NCI-H1436 treated with DMSO at 0.1 percent for 48 hours (cell line): ENCODE results near the gene AKAP8.
"Not testable (repeated sequence)": the region's sequence is repeated elsewhere in the genome, so short reads cannot be mapped to it uniquely, and the experiment has no call there.

Source experiments
- DNase-seq: peaks from one replicate; lab custom pipeline; 2025; lab: John Stamatoyannopoulos, UW

The AKAP8 gene

DNA sequence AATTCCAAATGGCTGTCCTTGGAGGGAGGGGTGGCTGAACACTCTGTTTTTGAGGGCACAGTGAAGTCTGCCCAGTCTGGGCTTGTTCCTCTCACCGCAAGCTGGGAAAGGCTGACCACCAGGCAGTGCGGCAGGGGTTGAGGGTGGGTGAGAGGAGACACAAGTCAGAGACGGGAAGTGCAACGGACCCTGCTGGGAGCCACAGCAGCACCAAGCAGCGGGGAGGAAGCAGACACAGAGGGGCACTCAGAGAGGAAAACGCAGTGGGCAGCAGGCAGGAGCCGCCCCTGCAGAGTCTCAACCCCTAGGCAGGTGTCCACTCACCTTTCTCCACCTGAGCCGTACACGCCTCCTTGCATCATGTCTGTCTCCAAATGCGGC is 23.6 kb upstream of the AKAP8 start:
- no peak for DNase-seq

DNA sequence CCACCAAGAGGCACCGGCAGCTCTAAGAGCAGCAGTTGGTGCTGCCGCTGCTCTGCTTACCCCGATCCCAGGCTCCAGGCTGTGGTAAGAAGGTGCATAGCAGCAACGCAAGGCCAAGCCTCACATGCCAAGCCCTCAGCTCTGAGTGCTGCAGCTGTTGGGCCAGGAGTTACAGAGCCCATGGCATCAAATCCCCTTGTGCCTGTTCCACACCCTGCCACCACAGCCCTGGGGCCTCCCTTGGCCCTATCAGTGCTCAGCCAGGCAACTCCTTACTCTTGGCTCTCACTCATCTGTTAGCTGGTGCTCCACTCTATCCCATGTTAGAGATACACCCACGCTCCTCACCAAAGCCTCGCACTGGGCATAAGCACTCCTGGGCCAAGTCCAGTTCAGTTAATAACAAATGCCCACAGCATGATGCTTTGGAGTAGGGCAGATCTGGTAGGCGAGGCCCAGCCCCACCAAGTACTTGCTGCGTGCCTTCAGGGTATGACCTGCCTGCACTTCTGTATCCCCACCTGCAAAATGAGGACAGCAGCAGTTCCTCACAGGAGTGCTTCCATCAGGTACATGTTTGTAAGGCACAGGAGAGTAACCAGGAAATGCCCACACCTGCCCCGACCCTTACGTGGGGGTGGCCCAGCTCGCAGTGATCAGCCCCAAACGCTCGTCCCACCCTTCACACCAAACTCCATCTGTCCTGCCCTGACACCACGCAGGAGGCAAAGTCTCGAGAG is 23.0 kb upstream of the AKAP8 start:
- no peak for DNase-seq

DNA sequence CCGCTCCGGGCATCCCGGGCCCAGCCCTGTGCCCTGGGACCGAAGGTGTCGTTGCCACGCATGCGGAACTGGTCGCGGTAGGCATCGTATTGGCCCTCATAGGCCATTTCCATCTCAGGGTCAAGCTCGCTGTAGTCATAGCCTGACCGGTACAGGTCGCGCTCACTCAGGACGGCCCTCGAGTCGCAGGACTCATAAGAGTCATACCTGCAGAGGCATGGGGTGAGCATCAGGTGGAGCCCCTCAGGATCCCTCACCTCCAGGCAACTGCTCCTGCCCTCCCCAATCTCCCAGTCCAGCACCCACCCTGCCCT is 21.8 kb upstream of the AKAP8 start:
- no peak for DNase-seq

DNA sequence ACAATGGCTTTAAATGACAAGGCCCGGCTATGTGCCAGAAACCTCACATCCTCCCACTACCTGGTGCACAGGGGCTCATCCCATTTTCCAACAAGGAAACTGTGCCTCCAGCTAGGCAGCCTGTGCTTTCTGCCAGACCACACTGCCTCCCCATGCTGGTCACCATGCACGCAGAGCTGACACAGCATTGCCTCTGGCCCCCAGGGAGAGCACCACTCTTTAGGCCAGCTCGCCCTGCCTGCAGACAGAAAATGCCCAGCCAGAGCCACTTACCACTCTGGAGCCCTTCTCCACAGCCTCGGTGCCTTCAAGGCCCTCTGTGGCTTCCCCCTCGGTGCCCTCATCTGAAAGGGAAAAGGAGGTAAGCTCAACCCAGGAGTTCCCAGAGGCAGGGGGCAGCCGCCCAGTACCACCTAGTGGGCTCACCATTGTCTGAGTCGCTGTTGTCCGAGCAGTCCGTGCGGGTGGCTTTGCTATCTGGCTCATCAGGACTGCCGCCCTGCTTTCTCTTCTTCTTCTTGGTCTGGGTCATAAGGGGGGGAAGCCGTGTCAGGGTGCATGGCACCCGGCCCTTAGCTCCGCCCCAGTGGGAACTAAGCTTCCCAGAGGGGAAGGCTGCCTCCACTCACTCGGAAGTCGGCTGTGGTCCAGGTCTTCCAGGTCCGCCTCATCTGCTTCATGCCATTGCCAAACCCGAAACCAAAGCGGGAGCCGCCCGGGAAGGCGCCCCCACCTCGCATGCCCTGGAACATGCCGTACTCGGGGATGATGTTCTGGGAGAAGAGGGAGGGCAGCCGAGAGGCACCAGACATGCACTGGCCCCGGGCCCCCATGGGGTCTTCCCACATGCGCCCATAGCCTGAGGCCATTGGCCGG is 21.2 kb upstream of the AKAP8 start:
- DNase-seq, result no peak

DNA sequence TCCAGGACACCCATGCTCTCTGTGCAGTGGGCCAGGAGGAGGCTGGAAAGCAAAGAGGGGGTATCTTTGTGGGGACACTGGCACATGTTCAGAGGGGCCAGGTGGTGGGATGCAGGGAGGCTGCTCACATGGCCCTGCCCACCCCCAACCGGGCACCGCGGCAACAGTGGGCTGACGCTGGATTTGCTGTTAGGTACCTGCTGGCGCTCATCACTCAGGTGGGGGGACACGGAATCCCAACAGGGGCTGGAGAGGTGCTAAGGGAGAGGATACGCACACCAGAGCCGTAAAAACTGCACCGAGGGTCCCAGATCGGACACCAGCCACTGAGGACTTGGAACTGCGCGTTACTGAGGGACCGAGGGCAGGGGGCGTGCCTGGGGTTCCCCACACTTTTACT is 20.0 kb upstream of the AKAP8 start:
- DNase-seq, result no peak

DNA sequence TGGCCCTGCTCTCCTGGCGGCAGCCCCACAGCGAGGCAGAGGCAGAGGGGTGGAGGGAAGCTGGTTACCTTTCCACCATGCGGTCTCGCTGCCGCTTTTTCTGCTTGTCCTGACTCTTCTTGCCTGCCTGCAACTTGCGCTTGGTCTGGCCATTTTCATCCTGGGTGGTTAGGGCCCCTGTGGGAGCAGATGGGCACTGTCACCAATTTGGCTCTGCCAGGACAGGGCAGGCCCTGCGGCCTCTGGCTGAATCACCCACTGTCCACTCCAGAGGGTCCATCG is 19.6 kb upstream of the AKAP8 start:
- DNase-seq, result no peak

DNA sequence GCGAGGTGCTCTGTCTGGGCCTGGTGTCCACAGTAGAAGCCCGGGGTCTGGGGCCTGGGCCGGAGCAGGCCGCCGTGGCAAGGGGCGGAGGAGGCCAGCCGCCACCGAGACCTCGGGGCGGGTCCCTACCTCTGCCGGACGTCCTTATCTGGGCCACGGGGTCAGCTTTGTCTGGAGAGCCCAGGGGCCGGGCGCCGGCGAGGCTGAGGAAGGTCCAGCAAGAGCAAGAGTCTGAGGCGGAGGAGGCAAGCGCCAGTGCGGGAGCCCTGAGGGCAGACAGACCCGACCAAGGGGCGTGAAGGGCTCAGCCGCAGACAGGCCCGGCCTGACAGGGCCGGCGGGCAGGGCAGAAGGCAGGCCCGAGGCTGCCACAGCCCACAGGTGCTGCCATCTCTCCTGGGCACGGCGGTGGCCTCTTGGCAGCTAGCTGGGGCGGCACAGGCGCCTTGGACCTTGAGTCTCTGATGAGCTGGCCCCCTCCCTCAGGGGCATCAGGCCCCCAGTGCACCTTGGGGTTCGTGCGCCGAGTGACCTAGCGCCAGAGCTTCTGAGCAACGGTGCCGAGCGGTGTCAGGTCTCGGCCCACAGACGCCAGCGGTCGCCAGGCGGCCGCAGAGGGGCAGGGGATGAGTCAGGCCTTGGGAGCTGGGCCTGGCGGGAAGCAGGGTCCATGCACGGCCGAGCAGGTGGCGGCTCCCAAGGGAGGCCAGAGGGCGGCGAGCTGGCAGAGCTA is 19.1 kb upstream of the AKAP8 start:
- DNase-seq, result no peak

DNA sequence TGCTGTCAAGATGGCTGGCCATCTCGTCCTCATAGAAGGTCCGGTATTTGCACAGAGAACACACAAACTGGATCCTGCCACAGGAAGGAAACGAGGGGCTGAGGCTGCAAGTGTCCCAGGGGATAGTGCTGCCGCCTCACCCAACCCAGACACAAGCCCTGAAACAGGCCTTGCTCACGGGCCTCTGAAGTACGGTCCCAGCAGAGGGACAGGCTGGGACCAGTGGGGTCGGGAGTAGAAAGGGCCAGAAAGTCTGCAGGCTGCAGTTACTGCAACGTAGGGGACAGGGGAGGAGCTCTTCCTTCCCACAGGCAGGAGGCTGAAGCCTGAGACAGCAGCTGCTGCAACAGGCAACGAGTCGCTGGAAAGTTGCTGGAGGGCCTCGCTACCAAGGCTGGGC is 18.2 kb upstream of the AKAP8 start:
- no peak for DNase-seq

DNA sequence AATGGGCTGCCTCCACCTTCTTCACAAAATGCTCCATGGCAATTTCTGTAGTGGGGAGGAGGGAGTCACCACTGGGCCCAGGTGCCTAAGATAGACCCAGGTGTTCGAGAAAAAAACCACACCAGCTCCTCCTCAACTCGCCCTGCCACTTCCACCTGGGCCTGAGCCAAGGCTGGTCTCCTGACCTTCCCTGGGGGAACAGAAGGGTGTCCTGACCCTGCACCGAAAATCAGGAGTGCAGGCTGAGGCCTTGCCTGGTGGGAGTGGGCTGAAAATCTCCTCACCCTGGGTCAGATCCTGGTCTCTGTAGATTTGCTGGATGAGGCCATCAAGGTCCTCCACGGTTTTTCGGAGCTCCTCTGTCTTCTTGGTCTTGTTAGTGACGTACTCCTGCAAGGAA is 17.6 kb upstream of the AKAP8 start:
- no peak for DNase-seq

DNA sequence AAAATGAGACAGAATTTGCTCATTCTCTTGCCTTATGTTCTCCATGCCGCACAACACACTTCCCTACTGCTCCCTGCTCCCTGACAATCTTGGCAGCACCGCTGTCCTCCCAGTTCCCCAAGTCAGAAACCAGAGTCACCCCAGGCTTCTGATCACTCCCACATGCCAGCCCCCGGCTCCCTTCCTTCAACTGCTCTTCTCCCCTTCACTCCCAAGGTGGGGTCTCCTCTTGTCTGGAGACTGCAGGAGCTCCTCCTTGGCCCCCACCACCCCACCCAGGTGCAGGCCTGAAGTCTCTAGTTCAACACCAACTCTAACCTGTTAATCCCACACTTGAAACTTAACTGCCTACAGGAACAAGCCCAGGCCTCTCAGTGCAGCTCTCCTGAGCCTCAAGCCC is 16.8 kb upstream of the AKAP8 start:
- DNase-seq, result no peak

DNA sequence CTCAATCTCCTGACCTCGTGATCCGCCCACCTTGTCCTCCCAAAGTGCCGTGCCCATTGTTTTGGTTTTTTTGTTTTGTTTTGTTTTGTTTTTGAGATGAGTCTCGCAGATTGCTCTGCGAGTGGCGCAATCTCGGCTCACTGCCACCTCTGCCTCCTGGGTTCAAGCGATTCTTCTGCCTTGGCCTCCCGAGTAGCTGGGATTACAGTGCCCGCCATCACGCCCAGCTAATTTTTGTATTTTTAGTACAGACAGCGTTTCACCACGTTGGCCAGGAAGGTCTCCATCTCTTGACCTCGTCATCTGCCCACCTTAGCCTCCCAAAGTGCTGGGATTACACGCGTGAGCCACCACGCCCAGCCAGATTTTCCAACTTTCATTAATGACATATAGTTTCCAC is 15.7 kb upstream of the AKAP8 start:
- not testable (repeated sequence) for DNase-seq

DNA sequence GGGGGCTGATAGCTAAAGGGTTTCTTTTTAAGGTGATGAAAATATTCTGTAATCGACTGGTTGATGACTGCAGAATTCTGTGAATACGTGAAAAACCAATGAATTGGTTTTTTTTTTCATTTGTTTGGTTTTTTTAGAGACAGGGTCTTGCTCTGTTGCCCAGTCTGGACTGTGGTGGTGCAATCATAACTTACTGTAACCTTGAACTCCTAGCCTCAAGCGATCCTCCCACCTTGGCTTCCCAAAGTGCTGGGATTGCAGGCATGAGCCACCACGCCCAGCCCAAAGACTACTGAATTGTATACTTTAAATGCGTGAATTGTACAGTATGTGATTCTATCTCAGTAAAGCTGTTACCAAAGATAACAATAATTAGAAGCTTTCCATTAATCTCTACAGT is 14.8 kb upstream of the AKAP8 start:
- no peak for DNase-seq

DNA sequence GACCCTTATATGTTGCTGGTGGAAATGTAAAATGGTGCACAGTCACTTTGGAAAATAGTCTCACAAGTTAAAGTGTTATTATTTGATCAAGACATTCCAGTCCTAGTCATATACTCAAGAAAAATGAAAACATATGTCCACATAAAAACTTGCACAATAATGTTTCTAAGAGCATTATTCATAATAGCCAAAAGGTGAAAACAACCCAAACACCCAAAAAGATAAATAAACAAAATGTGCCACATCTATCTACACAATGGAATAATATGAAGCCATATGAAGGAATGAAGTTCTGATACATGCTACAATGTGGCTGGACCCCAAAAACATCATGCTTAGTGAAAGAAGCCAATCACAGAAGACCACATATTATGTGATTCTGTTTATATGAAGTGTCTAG is 14.4 kb upstream of the AKAP8 start:
- no peak for DNase-seq

DNA sequence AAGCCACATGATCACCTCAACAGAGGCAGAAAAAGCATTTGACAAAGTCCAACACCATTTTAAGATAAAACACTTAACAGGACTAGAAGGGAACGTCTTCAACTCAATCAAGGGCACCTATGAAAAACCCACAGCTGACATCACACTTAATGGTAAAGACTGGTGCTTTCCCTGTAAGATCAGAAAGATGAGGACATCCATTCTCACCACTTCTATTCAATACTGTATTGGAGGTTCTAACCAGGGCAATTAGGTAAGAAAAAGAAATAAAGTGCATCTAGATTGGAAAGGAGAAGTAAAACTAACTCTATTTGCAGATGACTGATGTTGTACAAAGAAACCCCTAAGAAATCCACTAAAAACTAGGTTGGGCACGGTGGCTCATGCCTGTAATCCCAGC is 11.2 kb upstream of the AKAP8 start:
- no peak for DNase-seq

DNA sequence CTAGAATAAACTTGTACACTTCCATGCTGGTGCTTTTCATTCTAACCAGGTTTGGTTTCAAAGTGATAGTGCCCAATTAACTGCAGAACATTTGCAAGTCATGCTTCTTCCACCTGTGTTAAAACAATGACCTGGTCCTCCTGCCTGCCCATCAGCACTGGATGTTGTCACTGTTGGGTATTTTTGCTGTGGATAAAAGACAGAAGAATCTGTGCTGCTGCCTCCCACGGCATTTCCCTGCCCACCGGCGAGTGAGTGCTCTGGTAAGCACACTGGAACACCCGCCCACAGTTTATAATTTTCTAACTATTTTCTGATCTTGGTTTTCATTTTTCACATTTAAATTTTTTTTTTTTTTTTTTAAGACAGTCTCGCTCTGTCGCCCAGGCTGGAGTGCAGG is 2.3 kb upstream of the AKAP8 start:
- DNase-seq, result no peak

DNA sequence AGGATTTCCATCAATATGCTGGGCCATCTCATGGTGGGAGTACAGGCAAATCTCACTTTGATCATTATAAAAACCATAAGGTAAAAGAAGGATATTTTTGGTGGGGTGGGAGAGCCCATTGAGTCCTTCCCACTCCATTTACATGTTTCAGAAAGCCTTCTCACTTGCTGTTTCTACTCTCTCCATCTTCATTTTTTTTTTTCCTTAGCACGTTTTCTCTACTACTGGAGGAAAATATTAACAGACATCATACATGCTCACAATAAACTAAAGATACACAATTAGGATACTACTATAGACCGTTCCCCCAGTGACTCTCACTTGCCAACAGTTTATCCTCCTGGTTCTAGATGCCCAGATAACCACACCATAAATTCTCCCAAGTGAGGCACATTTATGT is 1.8 kb upstream of the AKAP8 start:
- no peak for DNase-seq

DNA sequence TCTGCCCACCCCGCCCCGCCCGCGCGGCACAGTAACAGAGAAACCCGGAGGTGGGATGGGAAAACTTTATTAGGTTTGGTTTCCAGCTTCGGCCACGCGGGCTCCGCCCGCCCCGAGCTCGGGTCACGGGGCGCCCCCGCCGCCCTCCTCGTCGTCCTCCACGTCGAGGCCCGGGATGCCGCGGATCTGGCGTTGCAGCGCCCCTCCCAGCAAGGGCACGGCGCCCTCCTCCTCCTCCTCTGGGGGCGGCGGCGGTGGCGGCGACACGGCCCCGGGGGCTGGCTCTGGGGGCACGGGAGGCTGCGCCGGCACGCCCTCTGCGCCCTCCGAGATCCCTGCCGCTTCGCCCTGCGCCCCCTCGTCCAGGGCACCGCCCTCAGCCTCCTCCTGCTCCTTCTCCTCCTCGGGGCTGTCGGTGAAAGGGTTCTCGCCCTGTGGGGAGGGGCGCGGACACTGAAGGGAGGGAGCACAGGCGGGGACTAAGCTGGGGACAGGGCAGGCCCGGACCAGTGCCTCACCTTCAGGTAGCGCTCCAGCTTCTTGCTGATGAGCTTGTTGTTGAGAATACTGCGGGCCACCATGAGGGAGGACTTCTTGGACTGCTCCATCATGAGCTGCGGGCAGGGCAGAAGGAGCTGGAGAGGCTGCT is 536 bp upstream of the AKAP8 start:
- no peak for DNase-seq

DNA sequence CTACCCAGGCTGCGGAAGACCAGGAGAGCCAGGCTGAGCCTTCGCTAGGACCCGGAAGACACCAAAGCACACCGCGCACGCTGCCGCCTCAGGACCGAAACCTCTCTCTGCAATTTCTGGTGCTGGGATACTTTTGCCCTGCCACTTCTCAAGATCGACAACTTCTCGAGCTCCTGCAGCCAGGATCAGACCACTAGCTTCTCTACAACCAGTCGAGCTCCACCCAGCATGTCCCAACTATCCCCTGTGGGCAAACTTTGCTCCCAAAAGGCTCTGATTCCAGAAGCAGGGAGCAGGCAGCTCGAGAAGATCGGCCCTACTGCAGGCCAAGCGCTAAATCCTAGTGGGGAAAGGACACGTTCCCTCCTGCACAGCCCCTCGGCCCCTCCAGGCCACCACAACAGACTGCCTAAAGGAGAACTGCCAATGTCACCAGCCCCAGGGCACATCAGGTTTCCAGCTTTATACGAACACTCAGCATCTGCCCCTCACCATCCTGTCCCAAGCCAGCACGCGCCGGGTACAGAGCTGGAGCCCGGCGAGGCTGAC is 979 bp downstream of the AKAP8 start:
- no peak for DNase-seq

DNA sequence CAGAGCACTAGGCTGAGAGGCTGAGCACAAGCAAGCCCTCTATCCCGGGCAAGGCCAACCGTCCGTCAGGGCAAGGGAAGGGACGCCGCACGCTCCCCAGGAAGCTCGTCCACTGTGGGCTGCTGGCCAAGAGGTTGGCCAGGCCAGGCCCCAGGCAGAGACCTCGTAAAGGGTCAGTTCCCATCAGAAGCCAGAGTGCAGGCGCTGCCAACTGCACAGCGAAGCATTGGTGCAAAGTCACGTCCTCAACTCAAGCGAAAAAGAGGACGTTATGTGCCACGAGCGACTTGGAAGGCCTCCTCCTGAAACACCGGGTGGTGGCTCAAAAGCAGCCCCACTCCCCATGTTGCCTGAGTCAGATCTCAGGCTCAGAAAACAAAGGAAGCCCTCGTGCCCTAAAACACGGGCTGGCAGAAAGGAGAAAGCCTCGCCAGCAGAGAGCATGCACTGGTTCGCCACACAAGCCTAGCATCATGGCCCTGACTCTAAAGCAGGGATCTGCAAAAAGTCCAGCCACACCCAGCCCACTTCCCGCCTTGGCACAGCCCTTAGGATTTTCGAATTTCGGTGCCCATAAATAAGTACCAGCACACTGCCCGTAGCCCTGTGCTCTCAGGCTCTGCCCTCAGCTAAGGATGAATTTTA is 4.7 kb downstream of the AKAP8 start:
- no peak for DNase-seq

DNA sequence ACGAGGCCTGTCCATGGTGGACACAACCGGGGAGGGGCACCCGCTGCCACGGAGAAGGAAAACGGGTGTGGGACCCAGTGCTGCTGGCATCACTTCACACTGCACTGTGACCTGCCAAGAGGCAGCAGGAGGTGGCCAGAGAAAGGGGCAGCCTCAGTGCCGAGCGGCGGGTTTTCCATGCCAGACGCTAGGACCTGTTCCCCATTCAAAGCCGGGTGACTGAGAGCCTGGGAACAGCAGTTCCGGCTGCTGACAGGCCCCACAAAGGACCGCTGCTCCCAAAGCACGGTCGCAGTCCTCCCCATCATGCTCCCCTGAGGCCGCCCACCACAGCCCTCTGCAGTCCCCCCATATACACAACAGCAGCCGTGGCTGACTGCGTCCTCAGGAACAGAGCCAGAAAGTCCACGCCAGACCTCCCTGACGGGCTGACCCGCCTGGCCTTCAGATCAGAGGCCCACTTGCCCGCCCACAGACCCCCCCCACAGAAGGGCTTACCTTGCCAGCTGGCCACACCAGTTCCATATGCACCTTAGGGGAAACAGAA is 5.4 kb downstream of the AKAP8 start:
- no peak for DNase-seq

DNA sequence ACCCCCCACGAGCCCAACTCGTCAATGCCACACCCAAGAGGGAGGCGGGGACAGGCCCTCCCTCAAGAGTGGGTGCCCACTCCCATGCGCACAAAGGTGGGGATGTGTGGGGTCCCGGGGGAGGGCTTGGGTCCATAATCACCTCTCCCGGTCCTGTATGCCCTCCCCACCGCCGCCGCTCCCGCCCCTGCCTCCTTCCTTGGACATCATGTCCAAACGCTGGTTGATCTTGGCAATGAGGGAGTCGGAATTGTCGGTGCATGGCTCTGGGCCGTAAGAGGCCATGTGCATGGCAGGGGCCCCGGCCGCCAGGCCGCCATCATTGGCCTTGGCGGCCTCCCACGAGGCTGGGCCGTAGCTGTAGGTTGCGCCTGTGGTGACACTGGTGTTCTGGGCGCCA is 5.9 kb downstream of the AKAP8 start:
- DNase-seq, result no peak

DNA sequence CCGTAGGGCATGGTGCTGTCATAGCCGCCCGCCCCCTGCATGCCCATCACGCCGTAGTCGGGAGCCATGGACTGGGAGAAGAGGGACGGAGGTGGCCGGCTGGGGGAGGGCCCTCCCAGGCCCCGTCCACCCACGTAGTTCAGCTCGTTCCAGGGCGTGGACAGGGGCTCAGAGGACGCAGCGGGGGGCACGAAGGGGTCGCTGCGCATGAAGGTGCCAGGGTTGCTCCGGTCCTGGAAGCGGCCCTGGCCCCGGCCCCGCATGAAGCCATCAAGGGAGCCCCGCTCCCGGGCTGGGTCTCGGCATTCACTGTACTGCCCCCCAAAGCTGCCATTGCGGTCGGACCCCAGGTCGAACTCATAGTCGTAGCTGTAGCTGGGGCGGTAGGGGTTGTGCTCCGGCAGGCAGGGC is 6.7 kb downstream of the AKAP8 start:
- DNase-seq, result no peak
